HG02759 (cell line): Measurements from ENCODE around the gene TPK1.
"Not testable (repeated sequence)": the region's sequence is repeated elsewhere in the genome, so short reads cannot be mapped to it uniquely, and the experiment has no call there.

Source experiments
- ATAC-seq: cut with Tn5 transposase; IDR thresholded peaks from one replicate; pipeline ENCODE4 v1.9.1; 2021; ENCODE audit warnings: mild to moderate bottlenecking, moderate library complexity; ENCODE audit not compliant: unreplicated experiment

TPK1 gene

DNA sequence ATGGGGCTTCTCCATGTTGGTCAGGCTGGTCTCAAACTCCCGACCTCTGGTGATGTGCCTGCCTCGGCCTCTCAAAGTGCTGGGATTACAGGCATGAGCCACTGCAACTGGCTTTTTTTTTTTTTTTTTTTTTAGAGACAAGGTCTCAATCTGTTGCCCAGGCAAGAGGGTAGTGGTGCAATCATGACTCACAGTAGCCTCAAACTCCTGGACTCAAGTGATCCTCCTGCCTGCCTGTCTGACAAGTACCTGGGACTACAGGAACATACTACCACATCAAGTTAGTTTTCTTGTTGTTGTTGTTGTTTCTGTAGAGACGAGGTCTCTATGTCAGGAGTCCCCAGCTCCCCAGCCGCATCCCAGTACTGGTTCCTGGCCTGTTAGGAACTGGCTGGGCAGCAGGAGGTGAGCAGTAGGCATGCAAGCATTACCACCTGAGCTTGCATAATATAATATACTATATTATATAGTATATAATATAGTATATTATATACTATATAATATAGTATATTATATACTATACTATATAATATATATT is 55.7 kb downstream of the TPK1 start:
- ATAC-seq, result no peak

DNA sequence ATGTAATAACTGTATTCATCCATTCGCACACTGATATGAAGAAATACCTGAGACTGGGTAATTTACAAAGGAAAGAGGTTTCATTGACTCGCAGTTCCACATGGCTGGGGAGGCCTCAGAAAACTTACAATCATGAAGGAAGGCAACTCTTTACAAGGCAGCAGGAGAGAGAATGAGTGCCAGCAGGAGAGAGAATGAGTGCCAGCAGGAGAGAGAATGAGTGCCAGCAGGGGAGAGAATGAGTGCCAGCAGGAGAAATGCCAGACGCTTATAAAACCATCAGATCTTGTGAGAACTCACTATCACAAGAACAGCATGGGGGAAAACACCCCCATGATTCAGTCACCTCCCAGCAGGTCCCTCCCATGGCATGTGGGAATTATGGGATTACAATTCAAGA is 58.0 kb downstream of the TPK1 start:
- ATAC-seq, result not testable (repeated sequence)

DNA sequence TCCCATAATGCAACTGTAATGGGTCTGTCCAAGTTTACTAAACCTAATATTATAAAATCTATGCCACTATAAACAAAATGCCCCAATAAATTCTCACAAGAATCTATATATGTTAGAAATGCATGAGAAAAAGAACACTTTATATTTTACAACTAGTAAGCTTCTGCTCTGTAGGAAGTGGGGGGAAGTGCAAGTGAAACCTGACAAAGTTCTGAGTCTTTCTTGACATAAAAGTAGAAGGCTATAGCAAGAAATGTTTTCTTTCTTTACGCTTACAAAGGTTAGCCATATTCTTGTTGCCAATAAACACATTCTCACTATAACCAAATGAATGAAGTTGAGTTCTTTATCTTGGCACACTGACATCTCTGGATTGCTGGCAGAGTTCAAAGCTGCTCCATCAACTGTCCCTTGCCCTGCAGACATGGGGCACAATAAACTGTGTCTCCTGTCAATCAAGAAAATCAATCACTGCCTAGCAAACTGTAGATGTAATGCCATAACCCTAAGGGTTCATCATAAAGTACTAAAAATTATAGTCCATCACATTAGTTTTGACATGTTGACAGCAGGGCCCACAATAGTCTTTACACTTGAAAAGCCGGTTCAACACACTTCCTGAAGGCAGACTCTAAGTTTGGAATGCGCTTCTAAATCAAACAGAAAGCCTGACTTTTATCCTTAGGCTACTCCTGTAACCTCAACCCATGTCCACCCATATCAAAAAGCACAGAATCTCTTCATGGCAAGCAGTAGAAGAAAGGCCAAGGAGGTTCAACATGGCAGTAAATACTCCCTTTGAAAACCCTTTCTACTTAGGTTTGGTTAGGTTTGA is 58.6 kb downstream of the TPK1 start:
- no peak for ATAC-seq

DNA sequence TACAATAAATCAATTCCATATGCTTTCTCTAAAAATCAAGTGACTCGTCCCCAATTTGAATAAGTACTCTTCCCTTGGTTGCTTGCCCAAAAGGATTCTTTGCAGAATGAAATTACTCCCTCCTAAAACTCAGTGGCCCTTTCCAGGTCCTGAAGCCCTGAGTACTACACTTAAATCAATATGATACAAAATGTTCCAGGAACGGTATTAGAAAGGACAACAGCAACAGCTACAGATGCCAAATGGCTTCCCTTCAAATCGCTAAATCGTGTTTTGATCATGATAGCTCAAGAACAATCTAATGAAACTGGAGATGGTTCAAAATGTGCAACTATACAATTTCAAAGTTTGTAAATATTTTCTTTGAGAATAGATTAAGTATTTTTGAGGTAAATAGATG is 59.4 kb downstream of the TPK1 start:
- no peak for ATAC-seq

DNA sequence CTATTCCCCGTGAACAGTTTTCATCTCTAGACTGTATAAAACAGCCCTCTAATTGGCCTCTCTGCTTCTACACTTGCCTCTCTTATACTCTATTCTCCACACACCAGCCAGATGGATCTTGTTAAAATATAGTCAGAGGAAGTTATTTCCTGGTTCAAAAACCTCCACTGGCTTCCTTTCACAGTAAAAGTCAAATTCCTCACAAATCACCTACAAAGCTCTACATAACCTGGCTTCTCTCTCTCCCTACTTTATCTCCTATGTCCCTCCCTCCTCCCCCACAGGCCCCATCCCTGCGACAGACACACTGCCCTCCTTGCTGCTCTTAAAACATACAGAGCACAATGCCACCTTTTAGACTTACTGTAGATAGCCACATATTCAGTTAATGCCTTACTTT is 60.1 kb downstream of the TPK1 start:
- no peak for ATAC-seq

DNA sequence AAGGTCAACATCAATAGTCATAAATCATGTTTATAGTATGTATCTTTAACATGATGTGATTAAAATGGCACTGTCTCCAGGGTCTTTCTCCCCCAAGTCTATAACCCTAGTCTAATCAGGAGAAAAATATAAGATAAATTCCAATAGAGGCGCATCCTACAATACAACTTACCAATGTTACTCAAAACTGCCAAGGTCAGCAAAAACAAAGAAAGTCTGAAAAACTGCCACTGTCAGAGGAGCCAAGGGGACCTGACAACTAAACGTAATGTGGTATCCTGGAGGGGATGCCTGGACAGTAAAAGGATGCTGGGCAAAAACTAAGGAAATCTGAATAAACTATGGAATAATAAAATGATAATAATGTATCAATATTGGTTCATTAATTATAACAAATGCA is 63.9 kb downstream of the TPK1 start:
- ATAC-seq, result no peak

DNA sequence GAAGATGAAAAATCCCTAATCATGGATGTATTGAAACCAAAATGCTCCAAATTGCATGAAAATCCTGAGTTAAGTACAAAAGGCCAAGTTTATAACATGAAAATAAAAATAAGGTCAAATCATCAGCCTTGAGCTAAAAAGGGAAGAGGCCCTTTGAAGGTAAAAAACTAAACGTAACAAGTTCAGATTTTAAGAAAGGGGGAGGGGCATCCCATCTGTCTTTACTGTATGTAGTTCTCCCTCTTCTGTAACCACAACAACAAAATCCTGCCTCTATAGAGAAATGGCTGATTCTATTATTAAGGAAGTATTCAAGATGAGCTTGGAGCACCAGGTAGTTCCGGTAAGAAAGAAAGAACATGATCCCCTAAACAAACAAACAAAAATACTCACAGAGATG is 64.7 kb downstream of the TPK1 start:
- no peak for ATAC-seq

DNA sequence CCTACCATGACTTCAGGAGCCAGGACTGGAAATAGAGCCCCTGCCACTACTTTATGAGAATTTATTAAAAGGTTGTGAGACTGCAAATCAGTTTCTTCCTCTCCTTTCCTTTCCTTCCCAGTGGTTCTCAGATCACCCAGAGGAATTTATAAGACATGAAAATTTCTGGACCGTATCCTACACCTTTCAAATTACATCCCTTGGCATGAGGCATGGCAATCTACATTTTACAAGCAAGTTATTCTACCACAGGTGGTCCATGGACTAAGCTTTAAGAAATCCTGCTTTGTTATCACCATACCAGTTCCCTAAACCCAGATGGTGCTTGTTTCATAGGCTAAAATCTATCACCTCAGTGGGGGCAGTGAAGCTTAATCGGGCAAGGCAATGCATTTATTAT is 66.5 kb downstream of the TPK1 start:
- no peak for ATAC-seq

DNA sequence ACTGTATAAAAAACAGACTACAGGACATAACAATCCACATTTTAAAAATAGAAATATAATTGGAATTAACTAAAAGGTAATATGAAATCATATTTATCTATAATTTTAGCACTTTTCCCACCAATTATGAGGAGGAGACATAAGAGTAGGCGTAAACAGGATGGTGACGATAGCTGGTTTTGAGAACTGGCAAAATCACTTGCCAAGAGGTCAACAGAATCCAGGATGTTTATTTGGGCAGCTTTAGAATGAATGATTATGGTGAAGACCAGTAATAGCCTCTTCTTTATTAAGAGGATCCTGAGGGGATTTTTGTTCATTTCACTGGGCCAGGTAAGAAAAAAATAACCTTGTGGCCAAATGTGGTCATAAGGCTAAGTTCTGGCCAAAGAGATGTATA is 67.2 kb downstream of the TPK1 start:
- ATAC-seq, result no peak

DNA sequence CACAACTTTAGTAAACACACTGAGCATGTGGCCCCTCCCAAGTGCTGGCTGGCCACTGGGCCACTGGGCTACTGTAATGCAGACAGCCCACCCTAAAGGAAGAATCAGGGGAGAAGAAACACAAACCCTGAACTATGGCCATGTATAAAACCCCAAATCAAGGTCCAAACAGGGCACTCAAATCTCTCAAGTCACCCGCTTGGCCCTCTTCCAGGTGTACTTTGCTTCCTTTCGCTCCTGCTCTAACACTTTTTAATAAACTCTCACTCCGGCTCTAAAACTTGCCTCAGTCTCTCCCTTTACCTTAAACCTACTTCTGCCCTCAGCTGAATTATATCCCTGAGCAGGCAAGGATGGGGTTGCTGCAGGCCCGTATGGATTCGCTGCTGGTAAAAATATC is 72.6 kb downstream of the TPK1 start:
- ATAC-seq, result no peak

DNA sequence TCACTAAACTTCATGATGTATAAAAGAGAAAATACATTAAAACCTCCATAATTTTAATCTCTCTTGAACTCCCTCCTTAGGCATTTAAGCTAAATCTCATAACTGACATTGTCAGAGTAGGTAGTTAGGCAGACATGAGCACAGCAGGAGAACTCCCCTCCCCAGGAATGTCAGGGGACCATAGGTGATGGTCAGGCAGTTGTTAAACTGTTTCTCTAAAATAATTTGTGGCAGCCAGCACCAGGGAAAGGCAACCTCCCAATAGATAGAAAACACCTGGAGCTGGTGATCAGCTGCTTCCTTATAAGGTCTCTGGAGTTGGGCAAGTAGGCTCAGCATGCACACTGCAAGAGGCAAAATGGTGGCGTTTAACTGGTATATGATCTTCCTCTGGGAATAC is 73.0 kb downstream of the TPK1 start:
- no peak for ATAC-seq

DNA sequence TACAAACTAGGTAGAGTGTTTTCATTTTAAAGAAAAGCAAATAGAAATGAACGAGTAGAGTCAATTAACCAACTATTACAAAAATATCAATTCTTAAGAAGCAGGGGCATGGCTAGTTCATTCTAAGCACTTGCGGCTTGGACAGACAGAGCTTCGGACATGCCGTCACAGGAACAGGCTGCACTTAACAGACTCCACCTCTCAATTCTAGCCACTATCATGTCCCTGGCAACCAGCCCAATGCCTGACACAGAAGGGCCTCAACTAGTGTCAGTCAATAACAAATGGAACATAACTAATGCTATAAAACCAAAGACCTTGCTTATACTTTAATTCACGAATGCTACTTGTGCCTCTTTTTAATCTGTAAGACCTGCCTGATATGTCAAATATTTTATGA is 74.4 kb downstream of the TPK1 start:
- ATAC-seq, result no peak

DNA sequence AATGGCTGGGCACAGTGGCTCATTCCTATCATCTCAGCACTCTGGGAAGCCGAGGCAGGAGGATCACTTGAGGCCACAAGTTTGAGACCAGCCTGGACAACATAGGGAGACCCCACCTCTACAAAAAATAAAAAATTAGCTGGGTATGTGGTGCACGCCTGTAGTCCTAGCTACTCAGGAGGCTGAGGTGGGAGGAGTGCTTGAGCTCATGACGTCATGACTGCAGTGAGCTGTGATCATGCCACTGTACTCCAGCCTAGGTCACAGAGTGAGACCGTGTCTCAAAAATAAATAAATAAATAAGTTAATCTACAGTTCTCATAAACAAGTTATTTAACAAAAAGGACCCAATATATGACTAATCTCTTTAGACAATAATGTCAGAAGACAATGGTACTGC is 76.2 kb downstream of the TPK1 start:
- no peak for ATAC-seq

DNA sequence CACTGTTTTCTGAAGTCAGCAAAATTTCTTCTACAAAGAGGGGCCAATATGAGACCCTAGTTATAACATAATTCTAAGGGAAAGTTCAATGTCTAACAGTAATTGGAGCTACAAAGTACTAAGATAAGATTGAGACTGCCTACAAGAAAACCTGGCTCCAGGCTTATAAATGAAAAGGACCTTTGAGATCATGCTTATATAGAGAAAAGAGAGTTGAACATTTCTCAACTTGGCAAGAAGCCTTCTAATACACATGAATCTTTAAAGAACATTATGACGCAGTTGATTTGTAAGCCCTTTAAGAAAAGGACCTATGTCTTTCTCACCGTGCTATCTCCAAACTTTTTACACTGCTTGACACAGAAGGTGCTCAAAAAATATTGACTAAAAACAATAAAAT is 87.9 kb downstream of the TPK1 start:
- ATAC-seq, result no peak

DNA sequence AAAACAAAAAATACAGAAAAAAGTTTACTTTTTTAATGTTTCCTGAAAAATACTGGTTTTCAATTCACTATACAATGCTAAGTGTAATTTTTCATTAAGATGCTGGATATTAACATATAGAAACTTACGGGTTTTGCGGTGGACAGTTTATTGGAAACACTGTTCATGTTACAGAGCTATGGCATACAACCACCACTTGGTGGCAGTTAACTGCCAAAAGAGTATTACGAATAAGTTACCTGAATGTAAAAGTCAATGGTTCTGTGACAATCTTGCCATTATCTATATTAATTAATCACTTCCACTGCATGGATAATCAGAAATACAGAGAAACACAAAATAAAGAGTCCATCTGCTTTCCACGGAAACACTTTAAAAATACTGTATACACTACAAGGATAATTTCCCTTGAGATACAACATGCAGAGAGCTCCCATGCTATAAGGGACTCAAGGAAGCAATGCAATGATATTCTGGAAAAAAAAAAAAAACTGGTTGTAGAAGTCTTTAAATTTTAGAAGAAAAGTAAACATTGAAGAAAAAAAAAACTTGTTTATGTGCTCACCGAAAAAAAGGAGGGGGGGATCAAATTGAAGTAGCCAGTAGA is 97.0 kb downstream of the TPK1 start:
- ATAC-seq, result peak; percentile 91

DNA sequence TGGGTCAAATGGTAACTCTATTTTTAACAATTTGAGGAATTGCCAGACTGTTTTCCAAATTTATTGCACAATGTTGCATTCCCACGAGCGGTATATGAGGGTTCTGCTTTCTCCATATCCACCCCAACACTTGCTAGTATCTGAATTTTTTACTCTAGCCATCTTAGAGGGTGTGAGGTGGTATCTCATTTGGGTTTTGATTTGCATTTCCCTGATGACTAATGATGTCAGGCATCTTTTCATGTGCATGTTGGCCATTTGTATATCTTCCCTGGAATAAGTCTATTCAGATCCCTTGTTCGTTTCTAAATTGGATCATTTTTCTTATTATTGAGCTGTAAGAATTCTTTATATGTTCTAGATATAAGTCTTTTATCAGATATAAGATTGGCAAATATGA is 97.7 kb downstream of the TPK1 start:
- ATAC-seq, result no peak

DNA sequence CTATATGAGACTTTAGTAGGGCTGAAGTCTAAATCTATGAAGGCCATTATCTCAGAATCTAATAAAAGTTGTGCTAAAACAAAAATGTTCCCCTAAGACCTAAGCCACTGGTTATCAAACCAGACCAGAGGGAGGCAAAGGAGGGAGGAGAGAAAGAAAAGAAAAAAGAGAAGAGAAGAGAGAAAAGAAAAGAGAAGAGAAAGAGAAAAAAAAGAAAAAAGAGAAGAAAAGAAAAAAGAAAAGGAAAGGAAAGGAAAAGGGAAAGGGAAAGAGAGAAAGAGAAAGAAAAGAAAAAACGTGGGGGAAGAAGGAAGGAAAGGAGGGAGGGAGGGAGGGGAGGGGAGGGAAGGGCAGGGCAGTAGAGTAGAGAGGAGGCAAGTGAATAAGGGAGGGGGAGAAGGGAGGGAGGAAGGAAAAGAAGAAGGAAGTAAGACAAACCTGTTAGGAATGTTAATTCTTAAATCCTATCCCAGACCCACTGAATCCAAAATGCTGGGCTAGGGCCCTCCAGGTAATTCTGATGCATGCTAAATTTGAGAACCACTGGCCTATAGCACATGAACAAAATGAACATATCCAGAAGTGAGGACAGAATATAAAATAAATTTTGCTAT is 98.9 kb downstream of the TPK1 start:
- no peak for ATAC-seq

DNA sequence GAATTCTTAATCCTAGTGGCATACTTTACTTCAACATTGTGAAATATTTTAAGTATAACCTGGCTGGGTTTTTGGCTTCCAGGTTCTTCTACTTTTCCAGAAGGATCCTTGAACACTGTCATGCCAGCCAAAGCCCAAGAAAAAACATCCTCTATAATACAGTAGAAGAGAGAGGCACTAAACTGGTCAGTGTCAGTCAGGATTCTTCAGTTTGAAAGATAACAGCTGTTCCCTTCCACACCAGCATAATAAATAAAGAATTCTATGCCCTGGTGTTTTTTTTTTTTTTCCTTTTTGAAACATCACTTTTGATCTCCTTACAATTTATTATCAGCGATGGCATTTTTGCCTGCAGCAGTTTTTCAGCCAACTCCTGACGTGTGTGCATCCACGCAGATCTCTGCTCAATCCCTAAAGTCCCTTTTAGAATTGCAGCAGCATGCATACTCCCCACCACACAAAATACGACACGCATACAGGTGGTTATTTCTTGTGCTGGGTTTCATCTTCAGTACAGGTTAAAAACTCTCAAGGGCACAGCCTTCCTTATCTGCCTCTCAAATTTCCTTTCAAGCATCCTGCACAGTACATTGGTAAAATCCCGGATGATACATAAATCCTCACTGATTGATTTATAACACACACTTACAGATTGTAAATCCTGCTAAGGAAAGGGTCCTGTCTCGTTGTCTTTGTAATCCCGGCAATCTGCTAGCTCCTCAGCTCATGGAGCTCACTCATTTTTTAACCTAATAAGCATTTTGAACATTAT is 100.2 kb downstream of the TPK1 start:
- no peak for ATAC-seq

DNA sequence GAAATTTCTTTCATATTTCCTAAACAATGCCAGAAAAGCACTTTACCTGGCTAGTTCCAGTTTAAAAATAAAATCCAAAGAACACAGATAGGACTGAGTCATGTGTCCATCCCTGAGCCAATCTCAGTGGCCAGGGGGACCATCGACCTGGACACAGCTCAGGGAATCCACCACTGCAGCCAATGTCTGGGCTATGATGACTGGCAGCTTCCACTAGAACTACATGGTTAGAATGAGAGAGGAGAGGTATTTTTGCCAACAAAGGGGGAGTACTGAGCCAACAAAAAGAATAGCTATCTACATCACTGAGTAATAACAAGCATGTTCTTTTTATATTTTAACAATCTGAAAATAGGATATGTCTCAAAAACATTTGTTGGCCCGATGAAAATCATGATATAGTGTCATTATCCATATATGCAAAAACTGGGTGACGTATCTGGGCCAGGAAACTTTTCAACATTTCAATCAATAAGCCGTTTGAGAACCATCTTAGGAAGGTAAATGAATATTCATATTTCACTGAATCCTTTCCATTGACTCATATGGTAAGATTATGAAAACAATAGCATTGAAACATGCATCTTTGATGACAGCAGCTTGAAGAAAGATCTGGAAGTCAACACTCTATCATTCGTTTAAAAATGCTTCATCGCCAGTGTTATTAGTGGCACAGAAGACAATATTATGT is 104.0 kb downstream of the TPK1 start:
- ATAC-seq, result no peak

DNA sequence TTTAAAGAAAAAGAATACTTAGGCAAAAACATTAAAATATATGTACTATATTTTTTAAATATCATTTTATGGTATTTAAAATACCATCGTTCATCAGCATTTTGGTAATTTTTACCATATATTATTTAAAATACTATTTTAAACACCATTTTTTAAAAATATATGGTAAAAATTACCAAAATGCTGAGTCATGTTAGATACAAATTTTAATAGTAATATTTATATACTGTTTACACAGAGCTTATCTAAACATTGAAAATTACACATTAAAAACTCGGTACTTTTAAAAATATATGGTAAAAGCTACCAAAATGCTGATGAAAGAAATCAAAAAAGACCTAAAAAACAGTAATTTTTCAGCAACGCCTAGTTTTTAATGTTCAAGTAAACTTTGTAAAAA is 105.6 kb downstream of the TPK1 start:
- ATAC-seq, result no peak

DNA sequence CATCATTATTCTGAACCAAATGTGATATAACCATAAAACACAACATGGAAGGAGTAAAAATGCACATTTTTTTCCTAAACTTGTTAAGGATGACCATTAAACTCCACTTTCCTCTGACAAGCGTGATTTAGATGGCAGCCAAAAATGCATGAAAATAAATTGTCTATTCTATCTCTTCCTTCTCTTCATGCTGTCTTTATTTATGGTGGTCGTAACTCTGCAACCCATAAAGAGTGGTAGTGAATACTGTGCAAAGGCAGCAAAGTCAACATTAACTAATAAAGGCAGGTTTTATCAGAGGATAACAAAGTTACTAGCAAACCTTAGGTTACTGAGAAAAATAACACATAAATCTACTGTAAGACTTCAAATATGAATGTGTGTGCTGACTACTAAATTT is 106.6 kb downstream of the TPK1 start:
- no peak for ATAC-seq
